Ovary (tissue), 3 donors: ENCODE measurements around the gene LRRTM1.

Source experiments
- EP300 ChIP-seq: sonication (generic); formaldehyde crosslinking; IDR thresholded peaks from one replicate; pipeline ENCODE4 v1.6.1; 2017; ENCODE audit warnings: antibody characterized with exemption
- TF ChIP-seq, protein P1 (sequence below), 3 donors: fragments of 450-650 bp in 2 of 3; fragments of 200-600 bp in 1 of 3; IDR thresholded peaks; one replicate each; pipeline versions ENCODE4 v1.5.1 to v1.8.0; 2016 to 2022; ENCODE audit warnings: antibody characterized with exemption in 3 of 3, mild to moderate bottlenecking in 1 of 3
- donor health status: DM: no; HTN: no; CAD: no.

GRCh38 chr2:80329491-80329890 is 24.9 kb upstream of the LRRTM1 start:
- TF ChIP-seq, protein P1, sequence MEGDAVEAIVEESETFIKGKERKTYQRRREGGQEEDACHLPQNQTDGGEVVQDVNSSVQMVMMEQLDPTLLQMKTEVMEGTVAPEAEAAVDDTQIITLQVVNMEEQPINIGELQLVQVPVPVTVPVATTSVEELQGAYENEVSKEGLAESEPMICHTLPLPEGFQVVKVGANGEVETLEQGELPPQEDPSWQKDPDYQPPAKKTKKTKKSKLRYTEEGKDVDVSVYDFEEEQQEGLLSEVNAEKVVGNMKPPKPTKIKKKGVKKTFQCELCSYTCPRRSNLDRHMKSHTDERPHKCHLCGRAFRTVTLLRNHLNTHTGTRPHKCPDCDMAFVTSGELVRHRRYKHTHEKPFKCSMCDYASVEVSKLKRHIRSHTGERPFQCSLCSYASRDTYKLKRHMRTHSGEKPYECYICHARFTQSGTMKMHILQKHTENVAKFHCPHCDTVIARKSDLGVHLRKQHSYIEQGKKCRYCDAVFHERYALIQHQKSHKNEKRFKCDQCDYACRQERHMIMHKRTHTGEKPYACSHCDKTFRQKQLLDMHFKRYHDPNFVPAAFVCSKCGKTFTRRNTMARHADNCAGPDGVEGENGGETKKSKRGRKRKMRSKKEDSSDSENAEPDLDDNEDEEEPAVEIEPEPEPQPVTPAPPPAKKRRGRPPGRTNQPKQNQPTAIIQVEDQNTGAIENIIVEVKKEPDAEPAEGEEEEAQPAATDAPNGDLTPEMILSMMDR (IDR thresholded peaks at IDR 0.05), result no peak
- no peak for TF ChIP-seq EP300
